ENCODE measurements around the gene ENTPD8.

Gene ENTPD8

GRCh38 chr9:137398561-137399468 is 42.3 kb downstream of the ENTPD8 start:
- no peak for DNase-seq (ENCODE audit: low read depth)
- no peak overlapping the region for H3K4me3 ChIP-seq (ENCODE audit: low read length)
- no peak for TF ChIP-seq CTCF (conservative IDR thresholded peaks at IDR 0.05; ENCODE audit: low read length)

GRCh38 chr9:137397675-137398423 is 43.3 kb downstream of the ENTPD8 start:
- H3K4me3 ChIP-seq (ENCODE audit: low read length) = no peak overlapping the region
- no peak for TF ChIP-seq CTCF (conservative IDR thresholded peaks at IDR 0.05; ENCODE audit: low read length)
- no peak for DNase-seq (ENCODE audit: low read depth)

- H3K4me3 ChIP-seq (ENCODE audit: low read length) = no peak overlapping the region
- DNase-seq (ENCODE audit: low read depth) = no peak
- TF ChIP-seq CTCF (conservative IDR thresholded peaks at IDR 0.05; ENCODE audit: low read length) = no peak
Measured at GRCh38 chr9:137396634-137397367, 44.4 kb downstream of the ENTPD8 start.

GRCh38 chr9:137396227-137396626 is 44.9 kb downstream of the ENTPD8 start:
- H3K4me3 ChIP-seq (ENCODE audit: low read length) = no peak overlapping the region
- TF ChIP-seq CTCF (conservative IDR thresholded peaks at IDR 0.05; ENCODE audit: low read length) = no peak
- peak; percentile 46 for DNase-seq (ENCODE audit: low read depth)

GRCh38 chr9:137395666-137396010 is 45.5 kb downstream of the ENTPD8 start:
- no peak for TF ChIP-seq CTCF (conservative IDR thresholded peaks at IDR 0.05; ENCODE audit: low read length)
- H3K4me3 ChIP-seq (ENCODE audit: low read length) = no peak overlapping the region
- no peak for DNase-seq (ENCODE audit: low read depth)

- no peak for DNase-seq (ENCODE audit: low read depth)
- H3K4me3 ChIP-seq (ENCODE audit: low read length) = no peak overlapping the region
- no peak for TF ChIP-seq CTCF (conservative IDR thresholded peaks at IDR 0.05; ENCODE audit: low read length)
Measured at GRCh38 chr9:137394866-137395665, 46.1 kb downstream of the ENTPD8 start.
